HG03097 (cell line): ENCODE measurements around the gene DELE1.

Experiments
- ATAC-seq: cut with Tn5 transposase; IDR thresholded peaks from one replicate; pipeline ENCODE4 v1.9.1; 2021; ENCODE audit not compliant: unreplicated experiment, low FRiP score

Gene DELE1

DNA sequence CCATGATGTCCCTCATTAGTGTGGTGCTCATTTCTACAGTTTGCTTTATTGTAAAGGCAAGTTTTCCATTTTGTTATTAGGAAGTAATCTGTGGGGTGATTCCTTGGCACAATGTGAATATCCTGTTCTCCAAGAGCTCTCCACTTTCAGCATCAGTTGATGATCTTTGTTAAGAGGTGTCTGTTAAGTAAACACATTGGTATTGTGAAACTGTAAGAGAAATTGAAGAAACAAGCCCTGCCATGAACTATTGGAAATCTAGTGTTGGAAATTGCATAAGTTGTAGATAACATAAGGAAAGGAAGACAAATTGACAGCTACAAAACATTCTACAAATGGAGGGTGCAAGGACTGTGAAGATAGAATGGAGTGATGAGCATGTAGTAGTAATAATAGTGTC, 62.4 kb downstream of the DELE1 start:
- no peak for ATAC-seq

DNA sequence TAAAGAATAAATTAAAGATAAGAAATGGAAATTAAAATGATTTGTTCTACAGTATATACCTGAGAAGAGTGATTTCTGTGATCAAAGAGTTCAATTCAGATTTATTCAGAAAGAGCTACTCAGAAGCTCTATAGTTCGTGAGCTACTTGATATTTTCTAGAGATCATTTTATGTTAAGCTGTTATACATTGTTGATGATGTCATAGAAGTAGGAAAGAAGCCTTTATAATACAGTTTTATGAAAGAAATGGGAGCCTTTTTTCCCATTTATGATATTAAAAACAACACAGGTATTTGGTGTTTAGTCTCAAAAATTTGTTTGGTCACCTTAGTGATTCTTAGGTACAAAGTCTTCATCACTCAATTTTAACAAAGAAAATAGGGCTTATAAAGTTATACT, 66.0 kb downstream of the DELE1 start:
- ATAC-seq: no peak
